Measurements from ENCODE around the gene RBM20. TPM values are rescaled to one million over a fixed set of nuclear protein-coding genes. Genes with fewer than 3 reads are reported as not detected.

Gene RBM20
- total and polyA plus RNA-seq, 10 of the 15 experiments (the other 5 are each of a cell fraction or from before 2014, with no cell fraction given) = 0.04 to 0.26 (median 0.15) TPM

- peaks cover 7% of the 10 kb centered on the region for H3K4me1 ChIP-seq (ENCODE audit: control insufficient read depth, insufficient read depth, low read length)
- intact Hi-C loops (cut with micrococcal nuclease; ENCODE audit: unreplicated experiment) = no loop called here
- H3K36me3 ChIP-seq (ENCODE audit: control insufficient read depth in 2 of 2, insufficient read depth in 2 of 2, low read length in 1 of 2) = no peaks in the 10 kb centered on the region
- BruUV-seq (replicated peaks) = no TSS peak
- H2AFZ ChIP-seq (ENCODE audit: control insufficient read depth, low read depth, low read length) = no peak overlapping the region
- RAD21 ChIA-PET (ENCODE audit: unreplicated experiment) = no interaction called here
- in situ Hi-C loops (cut with MboI) = no loop called here
- ATAC-seq (no peak), FAIRE-seq (no peak), DNase-seq (ENCODE audit: low read depth, low spot score) (no peak)
- POLR2A ChIA-PET = no interaction called here
- H3K79me2 ChIP-seq (ENCODE audit: control insufficient read depth, insufficient read depth, low read length) = no peaks in the 10 kb centered on the region
- no peak overlapping the region for H3K4me2 ChIP-seq (ENCODE audit: control insufficient read depth, insufficient read depth)
- SMC1A ChIA-PET (ENCODE audit: uncharacterized antibody, unreplicated experiment) = interaction anchor here (1.3 kb wide), 1 partner anchor 8 kb away, joined by 3 read pairs; no protein-coding TSS in a partner anchor
- 58% methylated on average over 5 of the region's 5 CpGs for WGBS (ENCODE audit: insufficient coverage, insufficient replicate concordance, low lambda C conversion rate, missing lambda C conversion rate)
- no peak overlapping the region for H3K9ac ChIP-seq (ENCODE audit: control insufficient read depth, insufficient read depth, low read length)
- CTCF ChIA-PET = interaction anchor here (1.1 to 2.7 kb wide), 2 partner anchors 24 to 94 kb away, joined by 3 to 8 read pairs; no protein-coding TSS in a partner anchor
- H3K27me3 ChIP-seq (replicated peaks in 1 of 2; ENCODE audit: control insufficient read depth in 2 of 2, insufficient read depth in 2 of 2, low read length in 1 of 2) = no peaks in the 10 kb centered on the region
- H4K20me1 ChIP-seq (ENCODE audit: control insufficient read depth, insufficient read depth) = no peaks in the 10 kb centered on the region
- no peak overlapping the region for H3K4me3 ChIP-seq
- no peak overlapping the region for H3K27ac ChIP-seq (ENCODE audit: control insufficient read depth, insufficient read depth)
- H3K9me3 ChIP-seq (replicated peaks; ENCODE audit: control insufficient read depth, insufficient read depth, low read length) = no peaks in the 10 kb centered on the region; the same call in 2 of the 3 replicates
- TF ChIP-seq CTCF (IDR thresholded peaks at IDR 0.05 in 2 of 3, conservative IDR thresholded peaks at IDR 0.05 in 1 of 3; ENCODE audit: control insufficient read depth in 2 of 3, extremely low read depth in 1 of 3, insufficient read depth in 1 of 3, low read depth in 3 of 3, low read length in 3 of 3) (no peak), EP300 (IDR thresholded peaks at IDR 0.05; ENCODE audit: borderline replicate concordance in 1 of 2, control insufficient read depth in 1 of 2, low read depth in 2 of 2, low read length in 2 of 2) (no peak), SREBF2 (IDR thresholded peaks at IDR 0.05; ENCODE audit: low read length) (no peak), ZBTB33 (IDR thresholded peaks at IDR 0.05) (no peak), MTA3 (IDR thresholded peaks at IDR 0.05; ENCODE audit: borderline replicate concordance, low read length) (no peak), MYB (IDR thresholded peaks at IDR 0.05; ENCODE audit: borderline replicate concordance, low read depth, low read length) (no peak), TCF12 (IDR thresholded peaks at IDR 0.05; ENCODE audit: low read depth, low read length) (no peak), NKRF (conservative IDR thresholded peaks at IDR 0.05) (no peak), SMARCA5 (IDR thresholded peaks at IDR 0.05) (no peak), CBFB (IDR thresholded peaks at IDR 0.05; ENCODE audit: low read depth) (no peak), ZBTB4 (CRISPR knock-in tag; IDR thresholded peaks at IDR 0.05) (no peak), ZNF217 (IDR thresholded peaks at IDR 0.05) (no peak), GATAD2B (conservative IDR thresholded peaks at IDR 0.05; ENCODE audit: low read depth) (no peak), YY1 (IDR thresholded peaks at IDR 0.05; ENCODE audit: low read depth, low read length) (no peak), FOXK2 (IDR thresholded peaks at IDR 0.05) (no peak), SMC3 (IDR thresholded peaks at IDR 0.05; ENCODE audit: borderline replicate concordance, low read length) (no peak)
Observed at GRCh38 chr10:110704906-110705476, 60.9 kb downstream of the RBM20 start.

Measured in GM12878 (cell line).